ENCODE data around the gene SOHLH1.
"Not testable (repeated sequence)": the region's sequence is repeated elsewhere in the genome, so short reads cannot be mapped to it uniquely, and the experiment has no call there.

SOHLH1 gene

DNA sequence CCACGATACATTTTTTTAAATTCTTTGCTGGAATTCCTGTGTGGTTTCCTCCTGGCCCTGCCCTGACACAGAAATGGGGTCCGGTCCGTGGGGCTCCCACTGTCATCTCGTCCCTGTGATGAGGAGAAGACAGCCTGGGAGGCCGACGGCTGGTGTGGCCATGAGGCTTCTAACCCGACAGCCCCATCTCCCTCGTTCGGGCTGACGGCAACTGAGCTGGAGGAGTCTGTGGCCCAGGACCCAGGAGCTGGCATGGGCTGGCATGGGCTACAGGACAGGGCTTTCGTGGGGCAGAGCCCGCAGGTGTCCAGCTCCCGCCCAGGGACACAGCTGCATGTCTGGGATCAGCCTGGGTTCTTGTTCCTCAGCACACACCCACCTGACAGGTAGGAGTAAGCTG, 22.4 kb downstream of the SOHLH1 start:
- DNase-seq = no peak

DNA sequence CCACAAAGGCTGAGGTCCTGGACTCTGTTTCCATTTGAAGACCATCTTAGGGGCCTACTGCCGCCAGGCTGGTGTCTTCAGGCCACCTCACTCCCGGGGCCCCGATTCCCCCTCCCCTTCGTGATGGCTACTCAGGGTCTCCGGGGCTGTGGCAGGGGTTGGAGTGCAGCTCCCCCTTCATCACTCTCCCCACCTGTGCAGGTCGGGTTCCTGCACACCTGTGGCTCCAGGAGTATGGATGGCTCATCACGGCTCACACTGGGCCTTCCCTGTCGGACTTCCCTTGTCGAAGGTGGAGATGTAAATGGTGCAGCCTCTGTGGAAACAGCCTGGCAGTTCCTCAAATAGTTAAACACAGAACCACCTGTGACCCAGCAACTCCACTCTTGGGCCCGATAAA, 24.3 kb downstream of the SOHLH1 start:
- DNase-seq = no peak

DNA sequence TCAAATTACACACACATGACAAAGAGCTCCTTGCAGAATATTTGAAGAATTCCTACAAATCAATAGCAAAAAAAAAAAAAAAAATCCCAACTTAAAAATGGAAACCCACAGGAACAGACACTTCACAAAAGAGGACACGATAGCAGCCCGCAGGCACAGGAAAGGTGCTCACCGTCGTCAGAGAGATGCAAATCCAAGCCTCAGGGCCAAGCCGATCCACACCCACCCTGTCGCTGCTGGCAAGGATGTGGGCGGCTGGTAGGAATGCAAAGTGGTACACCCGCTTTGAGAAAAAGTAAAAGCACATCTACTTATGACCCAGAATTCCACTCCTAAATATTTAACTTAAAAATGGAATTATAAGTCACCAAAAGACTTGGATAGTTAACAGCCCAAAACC, 25.3 kb downstream of the SOHLH1 start:
- no peak for DNase-seq

DNA sequence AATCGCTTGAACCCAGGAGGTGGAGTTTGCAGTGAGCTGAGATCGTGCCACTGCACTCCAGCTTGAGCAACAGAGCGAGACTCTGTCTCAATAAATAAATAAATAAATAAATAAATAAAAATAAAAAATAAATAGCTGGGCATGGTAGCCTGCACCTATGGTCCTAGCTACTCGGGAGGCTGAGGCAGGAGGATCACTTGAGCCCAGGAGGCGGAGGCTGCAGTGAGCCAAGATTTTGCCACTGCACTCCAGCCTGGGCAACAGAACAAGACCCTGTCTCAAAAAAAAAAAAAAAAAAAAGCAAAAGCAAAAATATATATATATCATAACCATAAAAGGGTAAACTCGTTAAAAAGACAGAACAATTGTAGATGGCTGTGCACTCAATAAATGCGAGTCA, 26.5 kb downstream of the SOHLH1 start:
- not testable (repeated sequence) for DNase-seq

DNA sequence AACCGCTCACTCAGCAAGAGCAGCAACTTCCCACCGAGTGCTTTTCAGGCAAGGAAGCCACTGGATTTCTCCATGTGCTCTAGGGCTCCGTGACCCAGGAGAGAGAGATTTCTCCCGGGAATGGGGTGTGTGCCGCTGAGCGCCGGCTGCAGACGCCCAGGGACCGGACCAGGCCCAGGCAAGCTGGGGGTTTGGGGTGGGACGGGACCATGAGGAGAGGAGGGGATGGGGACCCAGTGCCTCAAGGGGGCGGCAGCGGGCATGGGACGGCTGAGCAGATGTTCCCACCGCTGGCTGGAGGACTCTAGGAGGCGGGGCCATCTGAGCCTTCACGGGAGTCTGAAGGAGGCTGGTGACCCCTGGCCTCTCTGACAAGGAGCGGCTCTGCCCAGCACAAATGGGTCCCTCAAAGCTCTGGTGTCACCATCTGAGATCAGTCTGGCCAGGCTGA, 27.7 kb downstream of the SOHLH1 start:
- no peak for DNase-seq

DNA sequence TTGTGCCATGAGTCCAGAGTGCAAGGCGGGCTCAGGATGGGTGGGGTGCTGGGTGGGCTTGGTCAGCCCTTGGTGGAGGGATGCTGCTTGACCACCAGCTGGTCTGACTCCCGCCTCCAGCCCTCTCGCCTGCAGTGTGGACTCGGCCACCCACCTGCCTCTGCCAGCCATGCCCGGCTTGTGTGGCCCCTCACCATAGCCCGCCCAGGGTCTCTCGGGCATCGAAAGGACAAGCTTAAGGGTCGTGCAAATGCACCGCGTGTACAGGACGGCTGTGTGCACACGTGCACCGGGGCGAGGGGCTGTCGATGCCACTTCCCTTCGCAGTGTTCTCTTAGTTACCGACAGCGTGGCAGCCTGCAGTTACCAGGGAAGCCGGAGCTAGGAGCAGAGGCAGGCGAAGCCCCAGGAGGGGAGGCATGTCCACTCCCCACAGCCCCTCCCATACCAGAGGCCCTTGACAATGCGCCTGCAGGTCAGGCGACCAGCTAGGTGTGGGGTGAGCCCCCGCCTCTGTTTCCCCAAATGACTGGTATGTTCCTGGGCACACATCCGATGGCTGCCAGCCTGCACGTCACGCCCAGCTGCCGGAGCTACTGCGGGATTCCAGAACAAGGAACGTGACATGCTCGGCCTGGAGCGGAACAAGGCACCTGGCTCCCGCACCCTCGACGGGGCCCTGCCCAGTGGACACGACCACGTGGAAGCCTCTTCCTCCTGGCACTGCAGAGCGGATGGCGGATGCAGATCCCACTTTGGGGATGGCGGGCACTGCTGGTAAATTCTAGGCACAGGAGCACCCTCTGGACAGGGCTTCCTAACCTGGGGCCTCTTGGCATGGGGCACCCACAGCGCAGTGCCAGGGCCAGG, 28.3 kb downstream of the SOHLH1 start:
- DNase-seq = no peak

DNA sequence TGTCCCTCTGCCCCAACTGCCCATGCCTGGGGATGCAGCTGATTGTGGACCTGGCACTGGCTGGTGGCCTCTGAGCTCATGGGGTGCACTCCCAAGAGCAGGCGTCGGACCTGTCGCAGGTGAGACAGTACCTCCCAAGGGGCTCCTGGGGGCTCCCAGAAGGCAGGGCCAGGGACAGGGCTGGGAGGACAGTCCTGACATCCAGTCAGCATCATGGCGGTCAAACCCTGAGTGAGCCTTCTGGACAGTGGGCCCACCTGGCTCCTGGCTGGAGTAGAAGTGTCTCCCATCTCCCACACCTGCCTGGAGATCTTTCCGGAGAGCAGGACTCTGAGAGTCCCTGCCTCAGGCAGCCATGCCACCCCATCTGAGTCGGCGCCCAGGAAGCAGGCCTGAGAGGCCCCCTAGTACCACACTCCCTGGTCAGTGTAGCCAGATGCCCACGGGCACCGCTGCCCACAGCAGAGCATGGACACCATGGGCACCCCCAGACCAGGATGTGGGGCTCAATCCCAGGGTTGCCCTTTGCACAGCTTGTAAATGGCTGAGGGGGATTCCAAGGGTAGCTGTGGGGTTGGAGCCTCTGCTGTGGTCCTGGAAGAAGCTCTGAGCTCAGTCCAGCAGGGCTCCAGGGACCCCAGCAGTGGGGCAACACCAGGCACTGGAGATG, 29.5 kb downstream of the SOHLH1 start:
- no peak for DNase-seq

DNA sequence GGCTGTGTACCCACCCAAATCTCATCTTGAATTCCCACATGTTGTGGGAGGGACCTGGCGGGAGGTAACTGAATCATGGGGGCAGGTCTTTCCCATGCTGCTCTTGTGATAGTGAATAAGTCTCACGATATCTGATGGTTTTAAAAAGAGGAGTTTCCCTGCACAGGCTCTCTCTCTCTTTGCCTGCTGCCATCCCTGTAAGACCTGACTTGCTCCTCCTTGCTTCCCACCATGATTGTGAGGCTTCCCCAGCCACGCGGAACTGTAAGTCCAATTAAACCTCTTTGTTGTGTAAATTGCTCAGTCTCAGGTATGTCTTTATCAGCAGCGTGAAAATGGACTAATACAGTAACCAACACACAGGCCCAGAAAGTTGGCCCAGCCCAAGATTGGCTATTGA, 30.3 kb downstream of the SOHLH1 start:
- not testable (repeated sequence) for DNase-seq

DNA sequence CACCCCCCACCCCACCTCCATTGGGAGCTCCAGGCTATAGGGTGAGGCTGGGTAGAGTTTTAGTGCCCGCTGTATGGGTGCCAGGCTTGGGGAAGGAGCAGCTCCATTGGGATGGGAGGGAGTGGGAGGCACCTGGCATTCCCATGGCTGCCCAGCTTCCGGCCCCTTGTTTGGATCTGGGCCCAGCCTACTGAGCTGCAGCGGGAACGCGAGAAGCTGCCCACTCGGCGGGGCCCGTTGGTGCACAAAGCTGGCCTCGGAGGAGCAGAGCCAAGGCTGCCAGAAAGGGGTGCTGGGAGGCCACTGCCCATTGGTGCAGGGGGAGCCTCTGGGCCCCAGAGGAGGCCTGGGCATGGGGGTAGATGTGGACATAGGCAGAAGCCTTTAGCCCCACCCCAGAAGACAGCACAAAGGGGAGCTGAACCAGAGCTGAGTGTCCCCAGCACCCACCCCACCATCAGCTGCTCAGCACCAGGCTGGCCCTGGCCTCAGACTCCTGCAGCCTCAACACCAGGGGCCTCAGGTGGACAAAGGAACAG, 31.7 kb downstream of the SOHLH1 start:
- no peak for DNase-seq

DNA sequence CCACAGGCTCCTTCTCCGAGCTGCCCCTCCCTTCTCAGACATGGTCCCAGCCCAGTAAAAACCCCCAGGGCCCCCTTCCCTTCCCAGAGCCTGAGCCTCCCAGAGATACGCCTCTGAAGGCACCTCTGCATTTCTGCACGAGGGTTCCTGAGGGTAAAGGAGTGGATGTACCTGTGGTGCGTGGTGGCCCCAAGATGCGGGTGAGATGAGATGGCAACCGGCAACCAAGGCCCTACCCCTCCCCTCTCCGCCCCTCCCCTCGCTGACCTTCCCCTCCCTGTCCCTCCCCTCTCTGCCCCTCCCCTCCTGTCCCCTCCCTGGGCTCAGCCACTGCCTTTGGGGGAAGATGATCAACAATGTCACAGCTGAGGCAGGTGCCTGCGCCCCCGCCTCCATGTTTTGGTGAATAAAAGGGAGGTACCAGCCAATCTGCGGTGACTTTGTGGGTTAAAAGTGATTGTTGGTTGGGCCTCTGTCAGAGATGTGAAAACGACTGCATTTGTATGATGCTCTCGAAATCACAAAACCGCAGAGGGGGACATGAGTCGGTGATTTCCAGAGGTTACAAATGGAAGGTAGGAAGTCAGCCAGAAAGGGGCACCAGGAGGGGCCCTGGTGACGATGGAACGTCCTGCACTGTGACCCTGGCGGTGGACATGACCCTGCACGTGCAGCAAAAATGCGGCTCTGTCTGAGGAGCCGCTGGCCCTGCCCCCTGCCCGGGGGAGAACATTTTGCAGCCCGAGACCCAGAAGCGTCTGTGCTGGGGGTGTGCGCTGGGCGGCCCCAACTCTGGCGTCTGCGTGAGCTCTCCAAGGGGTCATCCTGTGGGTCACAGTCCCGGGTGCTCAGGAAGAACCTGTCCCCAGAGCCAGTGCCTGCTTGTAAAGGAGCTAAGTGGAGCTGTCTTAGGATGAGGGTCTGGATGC, 32.5 kb downstream of the SOHLH1 start:
- no peak for DNase-seq

DNA sequence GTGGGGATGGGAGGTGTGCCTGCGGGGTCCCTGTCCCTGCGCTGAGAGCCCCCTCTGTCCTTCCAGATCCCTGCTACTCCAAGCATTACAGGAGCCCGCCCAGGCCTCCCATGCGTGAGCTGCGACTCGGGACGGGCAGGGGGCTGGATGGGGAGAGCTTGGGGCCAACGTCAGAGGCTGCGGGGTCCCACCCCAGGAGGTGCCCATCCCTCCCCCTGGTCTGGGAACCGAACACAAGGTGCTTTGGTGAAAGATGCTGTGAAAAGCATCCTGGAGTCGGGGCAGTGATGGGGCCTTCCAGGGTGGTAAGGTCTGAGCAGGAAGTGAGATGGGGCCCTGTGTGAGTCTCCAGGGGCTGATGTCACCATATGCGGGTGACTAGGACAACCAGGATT, 33.5 kb downstream of the SOHLH1 start:
- DNase-seq = no peak

DNA sequence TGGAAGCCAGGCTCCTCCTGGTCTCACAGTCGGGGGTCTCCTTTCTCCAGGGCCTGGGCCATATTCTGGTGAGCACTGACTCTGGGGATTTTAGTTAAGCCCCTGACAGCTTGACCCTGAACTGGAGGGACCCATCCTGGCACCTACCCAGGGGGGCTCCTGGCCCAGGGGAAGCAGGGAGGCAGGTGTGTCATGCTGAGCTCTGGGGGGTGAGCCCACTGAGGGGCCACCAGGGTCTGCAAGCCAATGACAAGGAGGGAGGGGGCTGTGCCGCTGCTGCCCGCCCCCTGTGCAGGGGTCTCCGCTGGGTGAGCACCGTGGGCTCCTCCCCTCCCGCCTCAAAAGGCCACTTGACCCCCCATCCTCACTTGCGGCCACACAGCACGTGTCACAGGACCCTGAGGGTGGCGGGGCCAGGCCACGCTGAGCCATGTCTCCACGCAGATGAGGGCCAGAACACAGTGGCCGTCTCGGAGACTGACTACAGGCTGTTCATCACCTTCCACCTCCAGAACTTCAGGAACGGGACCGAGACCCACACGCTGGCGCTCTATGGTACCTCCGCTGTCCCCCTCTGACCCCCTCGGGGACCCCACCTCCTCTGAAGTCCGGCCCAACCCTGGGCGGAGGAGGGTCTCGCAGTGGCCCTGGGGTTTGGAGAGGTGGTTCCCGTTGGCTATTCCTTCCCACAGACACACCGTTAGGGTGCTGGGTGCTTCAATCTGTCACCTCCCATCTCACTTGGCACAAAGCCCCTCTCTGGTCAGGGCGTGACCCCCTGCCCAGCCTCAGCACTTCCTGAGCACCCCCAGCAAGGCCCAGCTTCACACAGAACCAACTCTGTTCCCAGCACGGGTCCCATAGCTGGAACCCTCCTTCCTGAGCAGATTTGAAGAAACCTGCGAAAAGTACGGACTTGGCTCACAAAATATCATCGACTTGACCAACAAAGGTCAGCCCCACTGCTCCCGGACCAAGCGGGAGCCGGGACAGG, 34.2 kb downstream of the SOHLH1 start:
- no peak for DNase-seq

DNA sequence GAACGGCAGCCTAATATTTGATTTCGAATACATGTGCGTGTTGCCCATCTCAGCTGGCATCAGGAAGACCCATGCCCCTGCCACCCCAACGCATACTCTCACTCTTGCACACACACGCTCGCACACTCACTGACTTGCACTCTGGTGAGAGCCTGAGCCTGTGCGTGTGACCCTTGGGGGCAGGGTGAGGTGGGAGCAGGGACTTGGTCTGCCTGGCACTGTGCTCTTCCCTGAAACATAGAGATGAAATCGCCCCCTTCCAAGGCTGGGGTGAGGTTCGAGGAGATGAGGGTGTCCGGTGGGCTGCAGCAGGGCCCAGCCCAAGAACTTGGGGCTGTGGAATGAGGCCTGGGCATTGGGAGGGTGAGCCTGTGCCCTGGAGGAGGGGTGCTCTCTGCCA, 35.0 kb downstream of the SOHLH1 start:
- DNase-seq = no peak

DNA sequence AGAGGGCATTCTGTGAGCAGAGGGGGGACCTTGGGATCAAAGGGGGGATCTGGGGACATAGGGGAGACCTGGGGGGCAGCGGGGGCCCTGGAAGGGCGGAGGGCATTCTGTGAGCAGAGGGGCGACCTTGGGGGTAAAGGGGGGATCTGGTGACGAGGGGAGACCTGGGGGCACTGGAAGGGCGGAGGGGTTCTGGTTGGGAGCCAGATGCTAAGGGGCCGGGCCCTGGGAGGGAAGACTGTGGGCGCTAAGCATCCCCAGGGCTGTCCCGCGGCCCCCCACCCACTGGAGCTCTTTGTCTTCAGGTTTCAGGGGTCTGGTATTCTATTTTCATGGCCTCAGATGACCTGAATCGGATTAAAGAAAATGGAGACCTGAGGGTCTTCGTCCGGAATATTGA, 35.4 kb downstream of the SOHLH1 start:
- DNase-seq = no peak

DNA sequence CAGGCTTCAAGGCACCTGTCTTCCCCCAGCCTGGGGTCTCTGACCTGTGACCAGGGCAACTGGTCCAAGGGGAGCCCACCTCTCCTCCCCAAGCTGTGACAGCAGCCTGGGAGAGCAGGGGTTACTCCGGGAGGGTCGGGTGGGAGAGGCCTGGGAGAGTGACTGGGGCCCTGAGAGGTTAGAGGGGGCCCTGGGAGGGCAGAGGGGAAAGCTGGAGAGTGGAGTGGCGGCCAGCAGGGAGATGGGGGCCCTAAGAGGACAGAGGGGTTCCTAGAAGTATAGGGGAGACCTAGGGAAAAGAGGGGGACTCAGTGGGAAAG, 35.9 kb downstream of the SOHLH1 start:
- no peak for DNase-seq

DNA sequence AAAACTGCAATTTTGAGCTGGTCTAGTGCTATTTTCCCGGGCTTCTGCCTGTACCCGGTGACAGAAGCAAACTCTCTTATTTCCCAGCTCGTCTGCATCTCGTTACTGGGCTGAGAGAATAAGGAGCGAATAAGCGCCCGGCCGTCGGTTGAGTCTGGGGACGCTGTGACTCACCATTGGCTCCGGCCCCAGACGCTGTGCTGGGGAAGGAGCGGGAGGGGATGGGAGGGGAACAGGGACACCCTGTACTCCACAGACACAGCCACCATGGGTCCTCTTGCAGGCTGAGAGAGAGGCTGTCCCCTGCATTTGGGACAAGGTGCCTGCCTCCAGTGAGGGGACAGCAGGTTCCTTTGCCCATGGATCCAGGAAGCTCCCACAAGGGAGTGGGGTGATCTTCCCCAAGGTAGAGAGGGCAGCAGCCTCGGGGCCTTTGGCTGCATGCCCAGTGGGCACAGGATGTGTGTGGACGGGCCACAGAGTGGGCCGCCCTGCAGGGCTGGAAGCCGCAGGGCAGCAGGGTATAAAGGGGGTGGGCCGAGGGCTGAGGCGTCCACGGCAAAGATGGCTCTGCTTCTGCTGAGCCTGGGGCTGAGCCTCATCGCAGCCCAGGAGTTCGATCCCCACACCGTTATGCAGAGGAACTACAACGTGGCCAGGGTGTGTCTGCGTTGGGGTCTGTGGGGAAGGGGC, 36.4 kb downstream of the SOHLH1 start, which contains the start of gene LCN9:
LCN9 (plus strand) TSS at position 552 of the 693 bp plus-strand sequence; CDS start at position 565, 13 bp downstream.
- no peak for DNase-seq

DNA sequence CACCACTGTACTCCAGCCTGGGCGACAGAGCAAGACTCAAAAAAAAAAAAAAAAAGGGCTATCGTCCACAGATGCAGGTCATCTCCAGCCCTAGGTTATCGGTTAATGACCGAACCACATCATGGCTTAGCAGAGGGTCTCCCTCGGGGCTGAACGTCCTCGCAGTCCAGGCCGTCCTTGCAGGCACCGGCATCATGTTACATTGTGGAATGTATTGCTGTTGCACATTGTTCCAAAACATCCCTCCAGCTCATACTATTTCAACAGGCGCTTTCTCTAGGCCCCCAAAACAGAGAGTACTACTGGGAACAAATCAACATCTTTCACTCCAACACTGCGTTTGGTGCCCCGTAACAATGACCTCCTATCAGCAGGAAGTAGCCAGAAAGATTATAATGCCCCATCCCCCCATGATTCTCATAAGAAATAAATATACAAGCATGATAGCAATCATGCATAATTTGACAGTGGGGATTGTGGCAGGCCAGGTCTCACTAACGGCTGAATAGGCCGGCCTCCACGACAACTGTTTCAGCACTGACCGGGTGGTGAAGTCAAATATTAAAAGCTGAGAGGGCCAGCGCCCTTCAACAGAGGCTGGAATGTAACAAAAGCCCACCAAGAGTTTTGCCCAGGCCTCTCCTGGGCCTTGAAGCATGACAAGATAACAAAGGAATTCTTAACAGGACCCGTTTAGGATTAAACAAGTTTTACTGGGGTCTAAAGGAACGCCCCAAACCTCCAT, 37.3 kb downstream of the SOHLH1 start:
- DNase-seq = no peak

DNA sequence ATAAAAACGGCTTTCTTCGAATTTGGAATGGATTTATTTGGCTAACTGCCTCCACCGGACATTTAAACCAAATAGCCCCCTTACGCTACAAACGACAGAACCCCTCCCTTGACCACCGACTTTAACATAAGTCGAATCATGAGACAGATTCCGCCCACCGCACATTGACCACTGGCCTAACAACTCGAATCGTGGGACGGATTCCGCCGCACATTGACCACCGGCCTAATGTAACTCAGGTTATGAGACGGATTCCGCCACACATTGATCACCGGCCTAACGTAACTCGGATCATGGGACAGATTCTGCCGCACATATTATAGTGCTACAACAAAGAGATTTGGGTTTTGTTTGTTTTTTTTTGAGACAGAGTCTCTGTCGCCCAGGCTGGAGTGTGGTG, 38.9 kb downstream of the SOHLH1 start:
- no peak for DNase-seq

DNA sequence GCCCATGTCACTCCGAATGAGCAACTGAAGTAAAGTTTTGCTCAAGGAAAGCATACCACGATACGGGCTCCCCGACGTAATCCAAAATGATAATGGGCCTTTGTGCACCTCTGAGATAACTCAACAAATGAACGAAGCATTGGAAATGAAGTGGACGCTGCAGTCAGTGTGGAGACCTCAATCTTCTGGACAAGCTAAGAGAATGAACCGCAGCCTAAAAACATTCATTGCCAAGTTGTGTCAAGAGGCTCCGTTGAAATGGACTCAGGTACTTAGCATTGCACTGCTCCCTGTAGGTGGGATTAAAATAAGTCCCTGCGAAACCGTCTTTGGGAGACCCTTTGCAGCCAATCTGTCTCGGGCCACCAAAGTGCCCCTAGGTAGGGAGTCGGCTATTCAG, 40.0 kb downstream of the SOHLH1 start:
- DNase-seq = no peak

DNA sequence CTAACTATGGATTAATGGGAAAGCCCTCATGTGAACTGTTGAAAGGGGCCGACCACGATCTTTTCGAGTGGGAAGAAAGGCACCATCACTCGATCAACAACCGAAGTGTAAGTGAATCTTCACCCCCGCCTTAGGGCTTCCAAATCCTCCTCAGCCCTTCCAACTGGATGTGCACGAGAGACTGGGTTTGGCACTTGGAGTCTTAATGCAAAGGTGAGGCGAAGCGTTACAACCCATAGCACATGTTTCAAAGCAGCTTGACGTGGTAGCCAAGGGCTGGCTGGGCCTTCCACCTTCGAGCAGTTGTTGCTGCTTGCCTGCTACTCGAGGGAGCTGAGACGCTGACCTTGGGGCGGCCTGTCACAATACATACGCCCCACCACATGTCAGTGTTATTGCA, 41.9 kb downstream of the SOHLH1 start:
- no peak for DNase-seq
